Skeletal muscle satellite cell (primary cell): Measurements from ENCODE around the gene HEPN1.

Experiments used
- H3K27me3 ChIP-seq: 2 replicates; pipeline ENCODE4 v1.7.0; 2013; ENCODE audit warnings: low read length; ENCODE audit not compliant: control insufficient read depth, insufficient read depth
- H3K36me3 ChIP-seq: 2 replicates; pipeline ENCODE4 v1.7.0; 2013; ENCODE audit warnings: mild to moderate bottlenecking, control low read depth, low read length; ENCODE audit not compliant: insufficient read depth
- H3K4me1 ChIP-seq: 2 replicates; pipeline ENCODE4 v1.7.0; 2013; ENCODE audit warnings: low read length; ENCODE audit not compliant: control insufficient read depth, insufficient read depth
- H3K4me2 ChIP-seq: 2 replicates; pipeline ENCODE4 v1.7.0; 2013; ENCODE audit warnings: mild to moderate bottlenecking, low read length
- H3K4me3 ChIP-seq: 2 replicates; pipeline ENCODE4 v1.7.0; 2013; ENCODE audit warnings: low read length
- H3K9ac ChIP-seq: 2 replicates; pipeline ENCODE4 v1.7.0; 2013; ENCODE audit warnings: mild to moderate bottlenecking, low read depth, low read length, moderate library complexity
- H3K9me3 ChIP-seq: replicated peaks from 2 replicates; pipeline ENCODE4 v1.7.0; 2013; ENCODE audit warnings: mild to moderate bottlenecking, control low read depth, low read length

HEPN1 gene

DNA sequence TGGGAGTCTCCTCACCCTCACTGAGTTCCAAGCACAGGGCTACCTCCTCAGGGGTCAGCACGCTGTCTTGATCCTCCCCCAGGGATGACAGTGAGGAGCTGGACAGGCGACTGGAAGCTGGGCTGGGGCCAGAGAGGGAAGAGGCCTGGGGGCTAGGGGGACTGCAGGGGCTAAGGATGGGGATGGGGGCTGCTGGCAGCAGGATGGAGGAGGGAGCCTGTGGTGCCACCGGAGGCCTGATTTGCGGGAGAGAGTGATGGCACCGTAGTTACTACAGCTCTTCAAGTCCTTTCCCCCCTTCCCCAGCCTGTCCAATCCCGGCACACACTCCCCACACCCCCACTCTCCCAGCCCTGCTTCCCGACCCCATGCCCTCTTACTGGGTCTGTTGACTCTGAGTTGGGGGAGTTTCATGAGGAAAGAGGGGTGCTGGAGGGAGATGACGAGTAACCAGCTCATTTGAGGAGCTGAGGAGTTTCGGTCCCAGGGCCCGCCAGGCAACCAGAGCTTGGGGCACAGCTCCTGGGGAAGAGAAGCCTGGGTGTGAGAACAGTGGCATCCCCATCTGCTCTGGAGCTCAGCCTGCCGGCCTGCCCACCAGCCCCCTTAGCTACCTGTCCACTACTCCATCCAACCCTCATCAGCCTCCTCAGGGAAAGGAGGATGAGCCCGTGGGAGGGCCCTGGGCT is 31.9 kb upstream of the HEPN1 start:
- H3K36me3 ChIP-seq, result peaks cover 5% of the 10 kb centered on the region
- H3K4me1 ChIP-seq, result no peaks in the 10 kb centered on the region
- H3K4me3 ChIP-seq, result no peak overlapping the region
- H3K4me2 ChIP-seq, result no peak overlapping the region
- no peak overlapping the region for H3K9ac ChIP-seq
- H3K27me3 ChIP-seq, result no peaks in the 10 kb centered on the region
- H3K9me3 ChIP-seq, result no peaks in the 10 kb centered on the region

DNA sequence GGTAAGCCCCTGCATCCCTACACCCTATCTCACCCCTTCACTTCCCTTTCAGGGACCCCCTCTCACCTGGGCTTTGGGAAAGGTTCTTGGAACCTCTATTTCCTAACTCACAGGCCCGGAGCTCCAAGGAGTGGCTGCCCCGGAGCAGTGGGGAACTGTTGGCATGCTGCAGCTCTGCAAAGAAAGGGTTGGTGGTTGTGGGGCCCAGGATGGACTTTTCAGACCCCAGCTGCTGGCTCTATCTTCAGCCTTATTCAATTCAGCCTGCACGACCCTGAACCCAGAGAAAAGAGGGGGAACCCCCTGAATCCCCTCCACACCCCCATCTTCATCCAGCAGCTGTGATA is 31.4 kb upstream of the HEPN1 start:
- H3K27me3 ChIP-seq, result no peaks in the 10 kb centered on the region
- no peak overlapping the region for H3K9ac ChIP-seq
- H3K9me3 ChIP-seq, result no peaks in the 10 kb centered on the region
- peaks cover 5% of the 10 kb centered on the region for H3K36me3 ChIP-seq
- H3K4me1 ChIP-seq, result no peaks in the 10 kb centered on the region
- H3K4me2 ChIP-seq, result no peak overlapping the region
- H3K4me3 ChIP-seq, result no peak overlapping the region

DNA sequence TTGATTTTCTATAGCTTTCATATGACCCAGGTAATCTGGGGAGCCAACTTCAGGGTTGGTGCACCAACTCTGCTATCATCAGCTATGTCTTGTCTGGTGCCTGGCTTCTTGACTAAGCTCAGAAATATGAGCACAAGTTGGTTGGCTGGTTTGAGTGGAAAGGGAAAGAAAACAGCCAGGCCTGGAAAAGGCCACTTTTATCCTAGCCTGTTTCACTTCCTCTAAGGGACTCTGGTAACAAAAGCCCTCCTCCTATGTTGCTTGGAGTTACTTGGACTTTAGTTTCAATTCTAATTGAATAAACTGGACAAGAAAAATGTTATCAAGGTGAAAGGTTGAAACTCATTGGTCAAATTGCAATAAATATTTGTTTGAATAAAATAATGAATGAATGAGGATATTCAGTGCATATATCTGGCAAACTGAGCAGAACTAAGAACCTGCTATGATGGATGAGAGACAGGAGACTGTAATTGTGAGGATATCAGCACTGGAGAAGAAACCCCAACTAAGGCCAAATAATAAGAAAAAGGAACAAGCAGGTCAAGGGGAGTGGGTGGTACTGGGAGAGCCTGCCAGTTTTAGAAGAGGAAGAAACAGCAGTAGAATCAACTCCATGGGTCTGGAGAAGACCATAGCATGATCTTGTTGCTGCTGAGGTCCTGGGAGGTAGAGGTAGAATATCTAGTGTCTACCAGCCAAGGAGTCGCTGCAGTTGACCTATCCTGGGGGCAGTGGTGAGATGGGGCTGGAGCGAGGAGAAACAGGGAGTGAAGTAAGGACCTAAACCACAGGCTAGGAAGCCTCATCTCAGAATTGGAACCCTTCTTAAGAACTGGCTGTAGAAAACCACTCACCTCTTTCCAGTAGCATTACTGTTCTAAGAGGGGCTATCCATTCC is 29.6 kb upstream of the HEPN1 start:
- Histone ChIP-seq H3K4me3 (no peak overlapping the region), H3K4me2 (no peak overlapping the region), H3K9ac (no peak overlapping the region), H3K4me1 (no peaks in the 10 kb centered on the region), H3K9me3 (no peaks in the 10 kb centered on the region), H3K36me3 (no peaks in the 10 kb centered on the region), H3K27me3 (no peaks in the 10 kb centered on the region)

DNA sequence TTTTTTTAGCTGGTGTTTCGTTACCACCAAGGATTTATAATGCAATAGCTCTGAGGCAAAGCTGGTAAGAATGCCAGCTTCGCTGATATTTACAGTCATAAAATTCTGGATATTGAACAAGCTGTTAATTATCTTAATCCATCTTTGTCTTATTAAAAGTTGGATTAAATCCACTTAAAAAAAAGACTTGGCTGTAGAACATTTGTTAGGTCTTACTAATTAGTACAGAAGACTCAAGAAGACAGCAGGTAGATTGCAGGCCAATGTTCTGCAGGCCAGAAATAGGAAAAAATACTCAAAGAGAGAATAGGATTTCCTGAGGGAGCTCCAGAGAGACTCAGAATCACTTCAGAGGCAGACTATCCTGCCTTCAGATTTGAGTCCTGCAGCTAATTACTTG is 28.9 kb upstream of the HEPN1 start:
- no peak overlapping the region for H3K4me3 ChIP-seq
- no peak overlapping the region for H3K9ac ChIP-seq
- H3K27me3 ChIP-seq, result no peaks in the 10 kb centered on the region
- H3K4me2 ChIP-seq, result no peak overlapping the region
- no peaks in the 10 kb centered on the region for H3K36me3 ChIP-seq
- peaks cover 4% of the 10 kb centered on the region for H3K4me1 ChIP-seq
- H3K9me3 ChIP-seq, result no peaks in the 10 kb centered on the region

DNA sequence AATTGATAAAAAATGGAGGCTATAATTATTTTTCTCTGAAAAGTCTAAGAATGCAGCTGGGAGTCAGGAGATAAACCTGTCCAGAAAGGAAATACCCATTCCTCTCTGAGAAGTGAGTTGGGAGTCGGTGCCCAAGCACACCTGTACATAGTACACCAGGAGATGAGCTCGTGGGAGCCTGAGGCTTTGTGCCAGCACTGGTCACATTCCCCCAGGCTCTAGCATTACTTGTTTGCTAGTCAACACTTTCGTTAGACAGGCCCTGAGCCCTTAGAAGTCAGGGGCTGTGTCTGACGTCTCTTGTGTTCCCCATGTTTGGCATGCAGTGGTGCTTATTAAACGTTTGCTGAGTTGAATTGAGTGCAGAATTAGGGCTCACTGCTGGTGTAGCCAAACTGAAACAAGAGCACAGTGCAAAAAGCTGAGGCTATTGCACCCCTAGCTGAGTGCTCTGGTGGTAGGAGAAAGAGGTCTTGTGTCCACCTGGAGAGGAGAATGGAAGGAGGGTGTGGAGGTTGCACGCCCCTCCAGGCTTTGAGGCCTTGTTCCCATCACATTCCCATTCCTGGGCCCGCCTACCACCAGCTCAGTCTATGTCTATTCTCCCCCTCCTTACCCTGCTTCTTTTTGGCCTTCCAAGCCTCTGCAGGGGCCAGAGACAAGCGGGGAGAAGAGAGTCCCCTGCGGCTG is 28.2 kb upstream of the HEPN1 start:
- H3K9me3 ChIP-seq, result no peaks in the 10 kb centered on the region
- H3K36me3 ChIP-seq, result no peaks in the 10 kb centered on the region
- no peaks in the 10 kb centered on the region for H3K27me3 ChIP-seq
- no peak overlapping the region for H3K4me2 ChIP-seq
- no peak overlapping the region for H3K9ac ChIP-seq
- H3K4me3 ChIP-seq, result no peak overlapping the region
- H3K4me1 ChIP-seq, result peaks cover 4% of the 10 kb centered on the region

DNA sequence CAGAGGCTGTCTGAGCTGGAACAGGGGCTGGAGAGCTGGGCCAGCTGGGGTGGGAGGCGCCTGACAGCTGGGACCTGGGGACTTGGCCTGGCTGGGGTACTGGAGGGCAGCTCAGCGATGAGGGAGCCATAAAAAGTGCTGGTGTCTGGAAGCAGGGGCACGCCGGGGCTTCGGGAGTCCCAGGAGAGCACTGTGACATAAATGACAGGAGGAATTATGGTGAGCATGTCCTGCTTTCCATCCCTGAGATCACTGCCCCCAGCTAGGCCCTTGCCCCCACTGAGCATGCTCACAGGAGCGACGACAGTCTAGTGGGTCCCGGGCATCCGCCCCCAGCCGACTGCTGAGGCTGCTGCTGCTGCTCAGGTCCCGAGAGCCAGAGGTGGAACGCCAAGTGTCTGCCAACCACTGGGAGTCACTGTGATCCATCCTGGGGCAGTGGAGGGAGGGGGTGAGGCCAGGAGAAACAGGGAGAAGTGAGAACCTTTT is 27.6 kb upstream of the HEPN1 start:
- no peaks in the 10 kb centered on the region for H3K27me3 ChIP-seq
- H3K4me2 ChIP-seq, result no peak overlapping the region
- H3K4me3 ChIP-seq, result no peak overlapping the region
- H3K9ac ChIP-seq, result no peak overlapping the region
- no peaks in the 10 kb centered on the region for H3K36me3 ChIP-seq
- no peaks in the 10 kb centered on the region for H3K9me3 ChIP-seq
- peaks cover 10% of the 10 kb centered on the region for H3K4me1 ChIP-seq

DNA sequence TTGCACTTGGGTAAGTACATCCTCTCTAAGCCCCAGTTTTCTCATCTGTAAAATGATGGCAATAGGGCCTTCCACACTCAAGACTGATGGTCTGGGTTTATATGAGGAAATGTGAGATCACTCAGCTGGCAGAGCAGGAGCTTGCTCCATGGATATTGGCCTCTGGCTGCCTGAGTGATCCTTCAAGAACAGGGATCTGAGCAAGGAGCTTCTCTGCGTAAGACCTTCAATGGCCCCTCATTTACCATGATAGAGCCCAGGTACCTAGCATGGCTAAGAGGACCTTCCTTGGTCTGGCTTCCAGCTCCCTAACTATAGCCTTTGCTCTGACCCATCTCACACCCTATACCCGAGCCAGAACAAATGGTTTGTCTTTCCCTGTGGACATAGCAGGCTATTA is 26.9 kb upstream of the HEPN1 start:
- Histone ChIP-seq H3K4me2 (no peak overlapping the region), H3K4me3 (no peak overlapping the region), H3K4me1 (peaks cover 17% of the 10 kb centered on the region), H3K27me3 (no peaks in the 10 kb centered on the region), H3K36me3 (no peaks in the 10 kb centered on the region), H3K9ac (no peak overlapping the region), H3K9me3 (no peaks in the 10 kb centered on the region)

DNA sequence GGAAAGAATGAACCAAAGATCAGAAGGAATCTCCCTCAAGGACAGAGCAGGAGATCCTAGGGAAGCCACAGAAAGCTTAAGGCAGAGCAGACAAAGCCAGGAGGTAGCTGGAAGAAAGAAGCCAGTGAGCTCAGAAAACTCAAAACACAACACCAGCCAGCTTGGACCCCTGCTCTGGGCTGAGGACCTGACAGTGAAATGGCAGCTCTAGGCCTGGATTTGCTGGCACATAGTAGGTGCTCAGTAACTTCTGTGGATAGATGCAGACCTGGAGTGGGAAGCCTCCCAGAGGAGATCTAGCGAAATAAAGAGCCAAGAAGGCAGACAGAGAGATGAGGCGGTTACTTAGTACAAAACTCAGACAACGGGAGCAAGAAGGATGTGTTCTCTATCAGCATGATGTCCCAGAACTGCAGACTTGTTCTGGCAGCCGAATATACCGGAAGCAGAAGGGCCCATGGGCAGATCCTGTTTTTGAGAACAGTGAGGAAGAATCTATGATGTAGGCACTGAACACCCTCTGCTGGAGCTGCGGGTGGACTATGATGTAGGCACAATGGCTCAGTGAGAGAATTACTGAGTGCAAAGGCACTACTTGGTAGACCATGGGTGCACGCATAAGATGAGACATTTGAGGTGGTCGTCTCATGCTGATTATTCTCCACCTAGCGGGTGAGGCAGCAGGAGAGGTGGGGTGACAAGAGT is 26.1 kb upstream of the HEPN1 start:
- no peak overlapping the region for H3K9ac ChIP-seq

DNA sequence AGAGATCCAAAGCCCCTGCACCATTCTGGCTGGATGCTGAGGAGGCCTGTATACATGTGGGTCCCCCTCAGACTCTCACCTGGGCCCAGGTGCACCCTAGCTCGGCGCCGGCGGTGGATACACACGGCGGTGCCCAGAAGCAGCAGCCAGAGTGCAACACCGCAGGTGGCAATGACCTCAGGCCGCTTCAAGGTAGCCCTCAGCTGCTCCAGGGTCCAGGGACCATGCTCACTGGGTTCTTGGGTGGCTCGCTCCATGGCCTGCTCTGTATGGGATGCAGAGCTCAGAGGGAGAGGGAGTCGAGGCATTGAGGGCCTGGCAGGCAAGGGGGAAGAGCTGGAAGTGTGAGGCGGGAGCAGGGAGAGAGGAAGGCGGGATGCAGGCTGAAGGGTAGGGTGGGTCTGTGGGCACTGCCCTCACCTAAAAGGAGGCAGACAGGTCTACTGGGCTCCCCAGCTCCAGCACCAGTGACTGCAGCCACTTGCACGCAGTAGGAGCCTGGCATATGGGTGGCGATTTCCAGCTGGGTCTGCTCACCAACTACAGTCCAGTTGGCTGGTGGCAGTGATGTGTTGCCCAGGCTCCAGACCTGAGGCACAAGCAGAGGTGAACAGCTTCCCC is 25.2 kb upstream of the HEPN1 start:
- H3K36me3 ChIP-seq, result no peaks in the 10 kb centered on the region

More for the DNA sequence above, 26.1 kb upstream of the HEPN1 start:
- Histone ChIP-seq H3K4me1 (peaks cover 25% of the 10 kb centered on the region), H3K9me3 (no peaks in the 10 kb centered on the region), H3K27me3 (no peaks in the 10 kb centered on the region), H3K4me2 (no peak overlapping the region), H3K36me3 (no peaks in the 10 kb centered on the region), H3K4me3 (no peak overlapping the region)

DNA sequence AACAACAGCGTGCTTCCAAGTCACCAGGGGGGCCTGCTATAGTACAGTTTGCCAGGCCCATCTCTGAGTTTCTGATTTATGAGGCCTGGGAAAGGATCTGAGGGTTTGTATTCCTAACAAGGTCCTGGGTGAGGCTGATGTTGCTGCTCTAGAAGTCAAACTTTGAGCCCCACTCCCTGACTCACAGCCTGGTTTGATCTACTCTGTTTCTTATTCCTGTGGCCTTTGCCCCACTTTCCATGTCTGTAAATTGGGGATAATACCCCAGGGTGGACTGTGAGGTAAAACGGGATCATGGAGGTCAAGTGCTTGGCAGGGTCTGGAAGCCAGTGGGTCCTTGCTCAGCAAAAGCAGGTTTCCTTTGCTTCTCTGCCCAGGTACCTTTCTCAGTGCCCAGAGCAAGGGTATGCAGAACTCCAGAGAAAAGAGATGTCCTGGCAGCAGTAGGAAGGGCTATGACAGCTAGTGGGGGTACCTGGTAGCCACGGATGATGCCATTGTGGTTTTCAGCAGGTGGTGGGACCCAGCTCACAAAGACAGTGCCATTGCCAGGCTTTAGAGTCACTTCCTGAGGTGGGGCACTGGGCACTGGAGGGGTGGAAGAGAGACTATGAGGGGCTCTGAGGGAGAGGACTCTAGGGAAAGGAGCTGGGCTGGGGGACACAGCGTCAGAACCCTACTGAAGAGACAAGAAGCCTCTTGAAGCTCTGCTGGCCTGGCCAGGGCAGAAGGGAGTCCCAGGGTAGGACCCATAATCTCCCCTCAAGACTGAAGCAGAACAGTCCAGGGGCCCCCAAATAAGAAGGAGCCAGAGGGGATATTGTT is 24.2 kb upstream of the HEPN1 start:
- H3K4me3 ChIP-seq, result no peak overlapping the region

More for the DNA sequence above, 25.2 kb upstream of the HEPN1 start:
- Histone ChIP-seq H3K4me3 (no peak overlapping the region), H3K4me1 (peaks cover 33% of the 10 kb centered on the region), H3K9me3 (no peaks in the 10 kb centered on the region), H3K27me3 (no peaks in the 10 kb centered on the region), H3K9ac (no peak overlapping the region), H3K4me2 (no peak overlapping the region)

More for the DNA sequence above, 24.2 kb upstream of the HEPN1 start:
- Histone ChIP-seq H3K9ac (no peak overlapping the region), H3K27me3 (no peaks in the 10 kb centered on the region), H3K36me3 (no peaks in the 10 kb centered on the region), H3K4me2 (no peak overlapping the region), H3K4me1 (peaks cover 42% of the 10 kb centered on the region), H3K9me3 (no peaks in the 10 kb centered on the region)
